A549 (cell line): ENCODE results near the gene TAX1BP1. TPM values are rescaled to one million over a fixed set of nuclear protein-coding genes. Genes with fewer than 3 reads are reported as not detected.

Experiments used
- ATAC-seq, 2 experiments: fragments of 200-7000 bp in 1 of 2; fragments of >200 bp in 1 of 2; cut with Nextera tagmentation in 1 of 2; cut with Tn5 transposase in 1 of 2; 3 replicates each; pipeline versions ENCODE4 v1.8.0 to v1.9.1; 2018 to 2020; ENCODE audit warnings: mild to moderate bottlenecking in 1 of 2, moderate library complexity in 1 of 2
- CTCF ChIA-PET: fragments of 300-600 bp; sonication (Branson Sonifier 250); formaldehyde crosslinking; extraction: SDS; loops from one replicate; lab custom pipeline; 2021; ENCODE audit warnings: antibody characterized with exemption, inconsistent platforms; lab: Yijun Ruan, JAX
- POLR2A ChIA-PET: fragments of 350-600 bp; formaldehyde crosslinking; extraction: SDS; loops from one replicate; lab custom pipeline; 2021; ENCODE audit warnings: antibody characterized with exemption, inconsistent platforms; lab: Yijun Ruan, JAX
- DNase-seq, 2 experiments: peaks; one replicate each; pipeline versions ENCODE4 v3.0.0 to v3.0.0-alpha.2; 2011 to 2016; ENCODE audit warnings: low read depth in 1 of 2, low spot score in 1 of 2
- FAIRE-seq: peaks from 2 replicates; lab custom pipeline; 2011; peaks lifted over from hg19 to GRCh38; lab: Jason Lieb, UNC
- H3K27ac ChIP-seq, 2 experiments: fragments of >200 bp; sonication (Bioruptor Twin); formaldehyde crosslinking; 3 replicates each; pipeline ENCODE4 v1.5.1; 2016 to 2017
- H3K4me1 ChIP-seq: fragments of >200 bp; sonication (Bioruptor Twin); formaldehyde crosslinking; 3 replicates; pipeline ENCODE4 v1.6.1; 2016
- H3K4me2 ChIP-seq: fragments of >200 bp; sonication (Bioruptor Twin); formaldehyde crosslinking; 3 replicates; pipeline ENCODE4 v1.6.1; 2016
- H3K4me3 ChIP-seq: fragments of >200 bp; sonication (Bioruptor Twin); formaldehyde crosslinking; 3 replicates; pipeline ENCODE4 v1.5.1; 2016
- H3K9me3 ChIP-seq: fragments of >200 bp; sonication (Bioruptor Twin); formaldehyde crosslinking; 3 replicates; pipeline ENCODE4 v1.6.1; 2016
- ATOH8 ChIP-seq: fragments of 250-450 bp; sonication (Bioruptor Pico); IDR thresholded peaks from 2 replicates; pipeline ENCODE4 v1.5.0; 2020; ENCODE audit warnings: low read depth, mild to moderate bottlenecking, moderate library complexity
- BHLHE40 ChIP-seq: IDR thresholded peaks from 2 replicates; pipeline ENCODE4 v1.6.1; 2012; ENCODE audit warnings: low read depth, low read length, inconsistent platforms
- CBX2 ChIP-seq: fragments of 200-600 bp; sonication (generic); IDR thresholded peaks from 2 replicates; pipeline ENCODE4 v1.6.1; 2016; ENCODE audit warnings: low read depth, mild to moderate bottlenecking, borderline replicate concordance
- CBX8 ChIP-seq: fragments of 200-600 bp; sonication (generic); IDR thresholded peaks from 2 replicates; pipeline ENCODE4 v1.6.1; 2016
- CTCF ChIP-seq: fragments of >200 bp; sonication (Bioruptor Twin); formaldehyde crosslinking; IDR thresholded peaks from 3 replicates; pipeline ENCODE4 v1.5.1; 2016
- ELK1 ChIP-seq: fragments of 150-350 bp; IDR thresholded peaks from 2 replicates; pipeline ENCODE4 v1.6.1; 2014; ENCODE audit warnings: low read depth, mild to moderate bottlenecking, low read length
- ESRRA ChIP-seq: fragments of 150-350 bp; IDR thresholded peaks from 2 replicates; pipeline ENCODE4 v1.6.1; 2014; ENCODE audit warnings: mild to moderate bottlenecking, low read length, borderline replicate concordance
- HOXA7 ChIP-seq: fragments of 250-450 bp; sonication (Bioruptor Pico); IDR thresholded peaks from 2 replicates; pipeline ENCODE4 v1.5.0; 2020; ENCODE audit warnings: mild to moderate bottlenecking, moderate library complexity
- HOXB5 ChIP-seq: fragments of 250-450 bp; sonication (Bioruptor Pico); IDR thresholded peaks from 2 replicates; pipeline ENCODE4 v1.5.0; 2020; ENCODE audit warnings: mild to moderate bottlenecking, moderate library complexity
- KDM5A ChIP-seq: fragments of 200-600 bp; sonication (generic); IDR thresholded peaks from 2 replicates; pipeline ENCODE4 v1.6.1; 2016; ENCODE audit warnings: antibody characterized with exemption, mild to moderate bottlenecking
- NFE2L2 ChIP-seq: fragments of 150-350 bp; conservative IDR thresholded peaks from 2 replicates; pipeline ENCODE4 v1.6.1; 2014; ENCODE audit warnings: low read length
- PBX3 ChIP-seq: IDR thresholded peaks from 2 replicates; pipeline ENCODE4 v1.6.1; 2012
- POLR2A ChIP-seq: IDR thresholded peaks from 2 replicates; pipeline ENCODE4 v1.6.1; 2012; ENCODE audit warnings: mild to moderate bottlenecking, low read length
- POLR2AphosphoS2 ChIP-seq: conservative IDR thresholded peaks from 2 replicates; pipeline ENCODE4 v1.6.1; 2012; ENCODE audit warnings: low read length, improper control_type of control experiment, inconsistent platforms
- RCOR1 ChIP-seq: fragments of 150-350 bp; IDR thresholded peaks from 2 replicates; pipeline ENCODE4 v1.6.1; 2014; ENCODE audit warnings: antibody characterized with exemption, low read length, low read depth
- RNF2 ChIP-seq: fragments of 200-600 bp; sonication (generic); IDR thresholded peaks from 2 replicates; pipeline ENCODE4 v1.6.1; 2016; ENCODE audit warnings: low read depth, mild to moderate bottlenecking, antibody characterized with exemption, moderate library complexity, borderline replicate concordance
- SMC3 ChIP-seq: fragments of >200 bp; sonication (Bioruptor Twin); formaldehyde crosslinking; IDR thresholded peaks from 3 replicates; pipeline ENCODE4 v1.6.1; 2018; ENCODE audit warnings: inconsistent platforms
- TP53 ChIP-seq: fragments of 250-450 bp; sonication (Bioruptor Pico); IDR thresholded peaks from 2 replicates; pipeline ENCODE4 v1.5.0; 2021; ENCODE audit warnings: mild to moderate bottlenecking, moderate library complexity
- USF2 ChIP-seq: fragments of 450-650 bp; IDR thresholded peaks from 2 replicates; pipeline ENCODE4 v1.6.1; 2014; ENCODE audit warnings: antibody characterized with exemption
- WGBS: methylation state at CpG from one replicate; pipeline ENCODE4 v1.1.6; 2017; ENCODE audit errors: missing lambda C conversion rate; 5-methylcytosine and 5-hydroxymethylcytosine counted together
- polyA plus RNA-seq, 4 experiments: library from polyadenylated mRNA; depleted of rRNA in 3 of 4; stranded (reverse); fragments of >200 nt; fragmentation: RNase III in 1 of 4; extraction: RNeasy Plus Mini Kit Qiagen cat#74134 plus additional on column Dnase treatment in 1 of 4; gene quantifications; 2 replicates in 3 of 4; 3 replicates in 1 of 4; pipeline ENCODE4 v1.2.3, GENCODE V29; 2011 to 2017

TAX1BP1 gene
- polyA plus RNA-seq, 2 of the 4 experiments (the other 2 are of a cell fraction), result 105 to 180 TPM

GRCh38 chr7:27840313-27840712, 100.4 kb downstream of the TAX1BP1 start (continued):
- no peak for TF ChIP-seq CTCF
- no peak for TF ChIP-seq USF2
- TF ChIP-seq CBX8, result no peak
- TF ChIP-seq POLR2AphosphoS2, result no peak
- no peak for TF ChIP-seq NFE2L2
- TF ChIP-seq, all 56 proteins: peak for 0

- DNase-seq (no peak), FAIRE-seq (no peak), ATAC-seq (no peak)
- 82% methylated on average over 18 of the region's 18 CpGs for WGBS
- Histone ChIP-seq H3K4me3 (no peak overlapping the region), H3K4me1 (no peaks in the 10 kb centered on the region), H3K9me3 (no peaks in the 10 kb centered on the region), H3K4me2 (no peak overlapping the region), H3K27ac (no peak overlapping the region)
- CTCF ChIA-PET, result interaction anchor here (0.7 to 2.3 kb wide), 5 partner anchors 28 to 255 kb away, joined by 3 to 8 read pairs (median 3); no protein-coding TSS in a partner anchor
- POLR2A ChIA-PET, result no interaction called here
- TF ChIP-seq POLR2AphosphoS2 (no peak), HOXB5 (no peak), RNF2 (no peak), ATOH8 (CRISPR knock-in tag) (no peak), NFE2L2 (no peak), PBX3 (no peak), SMC3 (no peak), ESRRA (no peak), POLR2A (no peak), TP53 (no peak), RCOR1 (no peak), BHLHE40 (no peak), HOXA7 (CRISPR knock-in tag) (no peak), CBX2 (no peak), KDM5A (no peak), ELK1 (no peak), USF2 (no peak)
Measured at GRCh38 chr7:27840760-27841364, 100.9 kb downstream of the TAX1BP1 start.
